ENCODE data around the gene NT5DC1.

NT5DC1 gene

DNA sequence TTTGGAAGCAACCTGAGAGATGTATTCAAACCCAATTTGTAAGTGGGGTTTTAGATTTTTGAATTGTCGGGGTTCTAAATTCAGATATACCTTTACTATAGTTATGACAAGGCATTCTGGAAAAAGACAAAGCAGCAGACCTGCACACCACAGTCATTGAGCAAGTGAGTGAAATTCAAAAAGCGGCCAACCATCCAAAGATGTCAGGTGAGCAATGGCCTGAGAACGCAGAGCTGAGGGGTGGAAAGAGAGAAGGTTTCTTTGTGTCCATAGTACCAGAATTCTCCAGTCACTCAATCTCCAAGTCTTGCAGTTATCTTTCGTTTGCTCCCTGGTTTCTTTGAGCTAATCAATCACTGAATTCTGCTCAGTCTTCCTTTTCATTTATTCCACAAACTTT, 38.2 kb upstream of the NT5DC1 start:
- TF ChIP-seq, protein P1, sequence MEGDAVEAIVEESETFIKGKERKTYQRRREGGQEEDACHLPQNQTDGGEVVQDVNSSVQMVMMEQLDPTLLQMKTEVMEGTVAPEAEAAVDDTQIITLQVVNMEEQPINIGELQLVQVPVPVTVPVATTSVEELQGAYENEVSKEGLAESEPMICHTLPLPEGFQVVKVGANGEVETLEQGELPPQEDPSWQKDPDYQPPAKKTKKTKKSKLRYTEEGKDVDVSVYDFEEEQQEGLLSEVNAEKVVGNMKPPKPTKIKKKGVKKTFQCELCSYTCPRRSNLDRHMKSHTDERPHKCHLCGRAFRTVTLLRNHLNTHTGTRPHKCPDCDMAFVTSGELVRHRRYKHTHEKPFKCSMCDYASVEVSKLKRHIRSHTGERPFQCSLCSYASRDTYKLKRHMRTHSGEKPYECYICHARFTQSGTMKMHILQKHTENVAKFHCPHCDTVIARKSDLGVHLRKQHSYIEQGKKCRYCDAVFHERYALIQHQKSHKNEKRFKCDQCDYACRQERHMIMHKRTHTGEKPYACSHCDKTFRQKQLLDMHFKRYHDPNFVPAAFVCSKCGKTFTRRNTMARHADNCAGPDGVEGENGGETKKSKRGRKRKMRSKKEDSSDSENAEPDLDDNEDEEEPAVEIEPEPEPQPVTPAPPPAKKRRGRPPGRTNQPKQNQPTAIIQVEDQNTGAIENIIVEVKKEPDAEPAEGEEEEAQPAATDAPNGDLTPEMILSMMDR (IDR thresholded peaks at IDR 0.05), result no peak

DNA sequence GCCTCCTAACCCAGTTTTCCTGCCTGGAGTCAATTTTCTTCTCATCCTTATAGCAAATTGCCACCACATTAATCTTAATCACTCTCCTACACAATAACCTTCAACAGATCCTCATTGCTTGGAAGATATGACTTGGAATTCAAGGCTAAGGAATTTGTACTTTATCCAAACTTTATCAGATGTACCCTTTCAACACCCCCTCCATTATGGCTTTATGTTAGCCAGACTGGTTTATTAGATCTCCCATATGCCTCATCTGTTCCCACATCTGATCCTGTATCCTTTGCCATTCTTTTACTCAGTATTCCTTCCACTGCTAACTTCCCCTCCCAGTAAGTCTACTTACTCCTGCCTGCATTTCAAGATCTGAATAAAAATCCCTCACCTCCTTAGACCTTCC, 36.0 kb upstream of the NT5DC1 start:
- Histone ChIP-seq H3K27ac (peak overlapping the region in 1 of 2 donors; percentile 10), H3K4me3 (no peak overlapping the region)
- TF ChIP-seq, protein P1 (IDR thresholded peaks at IDR 0.05), result no peak
- DNase-seq (ENCODE audit: low spot score), result no peak

More for the DNA sequence above, 38.2 kb upstream of the NT5DC1 start:
- DNase-seq (ENCODE audit: low spot score), result no peak
- no peak overlapping the region for H3K27ac ChIP-seq
- no peak overlapping the region for H3K4me3 ChIP-seq

DNA sequence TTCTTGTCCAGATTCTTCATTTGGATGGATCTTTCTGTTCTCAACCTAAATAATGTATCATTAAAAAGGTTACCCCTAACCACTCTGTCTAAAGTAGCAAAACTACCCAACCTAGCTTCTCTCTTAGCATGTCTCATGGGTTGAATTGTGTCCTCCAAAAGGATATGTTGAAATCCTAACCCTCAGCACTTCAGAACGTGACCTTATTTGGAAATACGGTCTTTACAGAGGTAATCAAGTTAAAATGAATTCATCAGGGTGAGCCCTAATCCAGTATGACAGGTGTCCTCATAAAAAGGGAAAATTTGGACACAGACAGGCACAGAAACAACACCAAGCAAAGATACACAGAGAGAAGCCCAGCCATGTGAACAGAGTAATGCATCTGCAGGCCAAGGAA, 33.9 kb upstream of the NT5DC1 start:
- Histone ChIP-seq H3K4me3 (no peak overlapping the region), H3K27ac (no peak overlapping the region)
- DNase-seq (ENCODE audit: low spot score), result no peak
- TF ChIP-seq, protein P1 (IDR thresholded peaks at IDR 0.05), result no peak

DNA sequence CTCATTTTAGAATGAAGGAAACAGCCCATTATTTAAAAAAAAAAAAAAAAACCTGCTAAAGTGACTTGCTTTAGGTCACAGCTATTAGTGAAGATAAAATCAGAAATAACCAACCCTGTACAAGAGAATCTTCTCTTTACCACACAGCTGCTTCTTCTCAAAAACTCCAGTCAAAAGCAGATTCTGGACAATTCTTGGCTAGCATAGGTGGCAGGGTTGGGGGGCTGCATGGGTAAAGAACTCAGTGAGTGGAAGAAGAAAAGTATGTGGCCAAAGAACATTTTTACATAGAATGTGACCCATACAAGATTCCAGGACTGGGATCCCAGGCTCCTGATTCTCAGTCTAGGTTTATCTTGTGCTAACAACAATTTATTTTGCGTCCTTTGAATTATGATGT, 30.6 kb upstream of the NT5DC1 start:
- TF ChIP-seq, protein P1 (IDR thresholded peaks at IDR 0.05), result no peak
- no peak for DNase-seq (ENCODE audit: low spot score)
- Histone ChIP-seq H3K4me3 (no peak overlapping the region), H3K27ac (peak overlapping the region; percentile 37 to 66)

DNA sequence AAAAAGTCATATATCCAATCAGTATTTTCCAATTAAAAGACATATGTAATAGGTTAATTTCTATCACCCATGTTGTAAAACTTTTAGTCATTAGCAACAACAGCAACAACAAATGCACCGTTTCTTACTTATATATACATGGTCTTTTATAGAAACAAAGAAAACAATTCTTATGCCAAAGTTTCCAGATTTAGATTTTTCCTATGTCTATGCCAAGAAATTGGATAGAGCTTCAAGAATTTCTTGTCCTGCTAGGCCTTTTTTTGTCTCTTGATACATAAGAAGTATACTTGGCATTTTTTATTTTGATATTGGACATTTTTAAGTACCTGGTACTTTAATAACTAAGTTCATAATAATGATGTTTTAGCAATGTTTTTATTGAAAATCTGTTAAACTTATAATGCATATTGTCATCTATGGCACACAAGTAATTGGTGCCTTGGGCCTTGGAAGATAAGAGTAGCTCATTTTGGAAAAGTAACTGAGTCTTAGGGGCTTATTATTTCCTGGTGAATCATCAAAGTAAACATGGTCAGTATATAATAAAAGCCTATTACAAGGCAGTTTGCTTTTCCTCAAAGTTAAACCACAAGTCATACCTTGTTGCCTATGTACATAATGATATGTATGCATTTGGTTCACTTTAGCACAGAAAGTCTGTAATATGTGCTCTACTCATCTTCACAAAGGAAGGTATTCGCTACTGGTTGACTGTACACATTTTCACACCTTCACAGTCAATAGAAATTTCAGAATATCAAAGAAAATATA, 29.9 kb upstream of the NT5DC1 start:
- no peak for DNase-seq (ENCODE audit: low spot score)
- Histone ChIP-seq H3K4me3 (no peak overlapping the region), H3K27ac (peak overlapping the region; percentile 37 to 66)
- TF ChIP-seq, protein P1 (IDR thresholded peaks at IDR 0.05), result no peak

DNA sequence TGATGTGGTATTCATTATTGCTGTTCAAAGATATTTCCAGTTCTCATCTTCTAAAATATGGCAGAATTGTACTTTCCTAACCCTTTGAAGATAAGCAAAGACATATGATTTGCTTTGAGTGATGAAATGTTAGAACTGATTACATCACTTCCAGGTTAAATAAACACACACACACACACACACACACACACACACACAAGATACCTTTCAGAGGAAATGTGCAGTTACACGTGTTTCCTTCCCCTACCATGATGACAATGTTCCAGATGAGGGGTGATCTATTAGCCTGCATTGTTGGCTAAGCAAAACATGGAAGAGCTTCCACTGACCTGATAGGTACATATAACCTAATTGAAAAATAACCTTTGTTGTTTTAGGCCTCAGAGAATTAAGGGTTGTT, 28.3 kb upstream of the NT5DC1 start:
- TF ChIP-seq, protein P1 (IDR thresholded peaks at IDR 0.05), result no peak
- Histone ChIP-seq H3K27ac (peak overlapping the region in 1 of 2 donors; percentile 13), H3K4me3 (no peak overlapping the region)
- no peak for DNase-seq (ENCODE audit: low spot score)

DNA sequence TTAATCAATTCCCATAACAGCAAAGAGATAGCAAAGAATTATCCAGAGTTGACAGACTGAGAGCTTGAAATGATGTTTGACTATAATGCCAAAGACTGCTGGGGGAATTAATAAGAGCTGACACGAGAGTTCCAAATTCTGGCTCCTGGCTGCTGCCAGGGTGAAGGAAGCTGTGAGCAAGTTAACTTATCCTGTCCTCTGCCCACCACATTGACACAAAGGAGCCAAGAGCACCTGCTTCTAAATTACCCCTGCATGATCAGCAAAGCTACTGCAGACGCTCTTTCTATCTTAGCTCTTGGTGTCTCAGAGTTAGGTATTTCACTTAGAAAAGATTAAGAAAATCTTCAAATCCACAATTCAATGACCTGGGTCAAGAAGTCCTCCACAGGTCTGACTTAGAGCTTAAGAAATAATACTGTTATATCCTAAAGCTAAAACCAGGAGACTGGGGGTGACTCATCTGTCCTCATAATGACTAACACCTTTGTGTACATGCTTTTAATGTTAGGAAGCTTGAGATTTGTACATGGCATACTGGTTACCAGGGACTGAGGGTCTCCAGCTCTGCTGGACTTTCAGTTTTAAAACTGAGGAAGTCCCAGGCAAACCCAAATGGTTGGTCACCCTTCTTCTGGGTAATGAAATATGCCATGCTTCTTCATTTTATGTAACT, 26.8 kb upstream of the NT5DC1 start:
- TF ChIP-seq, protein P1 (IDR thresholded peaks at IDR 0.05), result no peak
- H3K27ac ChIP-seq, result no peak overlapping the region

More for the DNA sequence above, 26.8 kb upstream of the NT5DC1 start:
- no peak for DNase-seq (ENCODE audit: low spot score)
- H3K4me3 ChIP-seq, result no peak overlapping the region

All from coronary artery (tissue), 2 donors.